Caco-2 (cell line): ENCODE results near the gene PYDC2. TPM values are rescaled to one million over a fixed set of nuclear protein-coding genes. Genes with fewer than 3 reads are reported as not detected.

Experiments
- BruUV-seq: library from RNA; stranded (reverse); fragments of 400-500 nt; replicated peaks from 2 replicates; lab custom pipeline; 2021; lab: Mats Ljungman, UMichigan
- CTCF ChIA-PET: fragments of 300-600 bp; sonication (Branson Sonifier 250); formaldehyde crosslinking; loops from one replicate; lab custom pipeline; 2022; ENCODE audit warnings: antibody characterized with exemption; lab: Charles Lee
- POLR2A ChIA-PET: fragments of 300-600 bp; sonication (Branson Sonifier 250); formaldehyde crosslinking; loops from one replicate; lab custom pipeline; 2022; ENCODE audit warnings: antibody characterized with exemption; lab: Charles Lee
- DNase-seq, 2 experiments: peaks; one replicate each; pipeline versions ENCODE4 v3.0.0 to v3.0.0-alpha.2; 2020 to 2022
- H3K27me3 ChIP-seq: replicated peaks from 2 replicates; pipeline ENCODE4 v1.6.0; 2011; ENCODE audit warnings: low read length; ENCODE audit not compliant: control insufficient read depth, insufficient read depth
- H3K36me3 ChIP-seq: 2 replicates; pipeline ENCODE4 v1.5.1; 2011; ENCODE audit warnings: low read length; ENCODE audit not compliant: control insufficient read depth, insufficient read depth
- H3K4me1 ChIP-seq: fragments of 250-450 bp; sonication (Bioruptor Pico); 2 replicates; pipeline ENCODE4 v1.5.1; 2020; ENCODE audit warnings: mild to moderate bottlenecking
- H3K4me3 ChIP-seq: 2 replicates; pipeline ENCODE4 v1.5.1; 2011; ENCODE audit warnings: low read depth, mild to moderate bottlenecking, control low read depth, low read length
- H3K9me3 ChIP-seq: fragments of 250-450 bp; sonication (Bioruptor Pico); 2 replicates; pipeline ENCODE4 v1.5.1; 2020; ENCODE audit warnings: mild to moderate bottlenecking, moderate library complexity
- H3K27ac Mint-ChIP-seq: one replicate; pipeline ENCODE4 v1.8.0; 2022; ENCODE audit warnings: mixed read lengths; ENCODE audit not compliant: unreplicated experiment
- H3K27me3 Mint-ChIP-seq: one replicate; pipeline ENCODE4 v1.8.0; 2022; ENCODE audit warnings: mixed read lengths; ENCODE audit not compliant: insufficient read depth, unreplicated experiment
- H3K36me3 Mint-ChIP-seq: one replicate; pipeline ENCODE4 v1.8.0; 2022; ENCODE audit warnings: mild to moderate bottlenecking, mixed read lengths; ENCODE audit not compliant: insufficient read depth, unreplicated experiment
- H3K4me1 Mint-ChIP-seq: one replicate; pipeline ENCODE4 v1.8.0; 2022; ENCODE audit warnings: low read depth, mixed read lengths; ENCODE audit not compliant: unreplicated experiment
- H3K4me3 Mint-ChIP-seq: one replicate; pipeline ENCODE4 v1.8.0; 2022; ENCODE audit warnings: mild to moderate bottlenecking, moderate library complexity, mixed read lengths; ENCODE audit not compliant: unreplicated experiment
- H3K9me3 Mint-ChIP-seq: one replicate; pipeline ENCODE4 v1.8.0; 2022; ENCODE audit warnings: mixed read lengths; ENCODE audit not compliant: unreplicated experiment
- CTCF ChIP-seq, 2 experiments: fragments of 200-600 bp in 1 of 2; IDR thresholded peaks; 1 replicate in 1 of 2; 2 replicates in 1 of 2; pipeline versions ENCODE4 v1.5.1 to v1.8.0; 2011 to 2022; ENCODE audit warnings: antibody characterized with exemption in 1 of 2, control low read depth in 1 of 2, inconsistent platforms in 1 of 2, low read depth in 1 of 2, low read length in 1 of 2, mild to moderate bottlenecking in 1 of 2, moderate library complexity in 1 of 2; ENCODE audit not compliant: insufficient read depth in 1 of 2, severe bottlenecking in 1 of 2, unreplicated experiment in 1 of 2
- intact Hi-C: fragments of 100-400 bp; cut with micrococcal nuclease; formaldehyde crosslinking; loops from one replicate; pipeline ENCODE4 v1.10.0; 2022; ENCODE audit not compliant: unreplicated experiment
- total RNA-seq: library from RNA; stranded (reverse); gene quantifications from 2 replicates; pipeline ENCODE4 v1.2.3, GENCODE V29; 2022

Gene PYDC2
- total RNA-seq, 1 experiment from 2014 or later: not detected

DNA sequence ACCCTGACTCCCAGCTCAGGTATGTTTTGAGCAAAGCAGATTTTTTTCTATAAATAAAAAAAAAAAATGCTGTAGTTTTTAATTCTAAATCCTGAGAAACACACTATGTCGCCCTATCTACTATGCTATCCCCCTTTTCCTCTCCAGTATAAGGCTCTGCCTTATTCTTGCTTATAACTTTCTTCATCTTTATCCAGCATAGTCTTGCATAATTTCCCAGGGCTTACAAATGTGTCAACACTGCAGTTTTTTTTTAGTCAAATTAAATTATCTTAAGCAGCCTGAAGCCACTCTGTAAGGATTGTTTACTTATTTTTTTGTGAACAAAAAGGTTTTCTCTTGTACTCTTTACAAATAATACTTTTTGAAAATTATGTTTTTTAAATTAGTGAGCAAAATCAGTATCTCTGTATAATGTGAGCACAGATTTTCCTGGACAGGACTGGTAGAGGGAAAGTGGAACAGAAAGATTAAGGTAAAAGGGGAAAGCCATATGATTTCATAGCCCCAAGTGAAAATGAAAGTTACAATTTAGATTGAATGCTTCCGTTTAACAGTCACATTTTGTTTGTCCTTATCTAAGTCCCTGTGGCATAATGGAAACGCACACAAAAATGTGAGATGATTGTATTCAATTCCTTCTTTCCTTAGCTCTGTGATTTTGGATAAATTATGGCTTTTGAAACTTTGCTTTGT, 5.6 kb upstream of the PYDC2 start:
- Mint-ChIP-seq H3K9me3 (peaks cover 9% of the 10 kb centered on the region), H3K27ac (no peak overlapping the region), H3K4me3 (no peak overlapping the region), H3K36me3 (no peaks in the 10 kb centered on the region), H3K4me1 (no peaks in the 10 kb centered on the region), H3K27me3 (no peaks in the 10 kb centered on the region)
- no peak for TF ChIP-seq CTCF (IDR thresholded peaks at IDR 0.05; ENCODE audit: insufficient read depth in 1 of 2, low read depth in 1 of 2, low read length in 1 of 2, severe bottlenecking in 1 of 2, unreplicated experiment in 1 of 2)
- H3K4me1 ChIP-seq: 0 out of 2 replicates have a peak, but pooled peaks cover 2% of the 10 kb centered on the region
- no peak for DNase-seq
- no TSS peak for BruUV-seq
- CTCF ChIA-PET: no interaction called here
- H3K9me3 ChIP-seq: no peaks in the 10 kb centered on the region
- intact Hi-C loops: no loop called here
- H3K4me3 ChIP-seq: no peak overlapping the region
- no peaks in the 10 kb centered on the region for H3K36me3 ChIP-seq
- POLR2A ChIA-PET: no interaction called here
- no peaks in the 10 kb centered on the region for H3K27me3 ChIP-seq

DNA sequence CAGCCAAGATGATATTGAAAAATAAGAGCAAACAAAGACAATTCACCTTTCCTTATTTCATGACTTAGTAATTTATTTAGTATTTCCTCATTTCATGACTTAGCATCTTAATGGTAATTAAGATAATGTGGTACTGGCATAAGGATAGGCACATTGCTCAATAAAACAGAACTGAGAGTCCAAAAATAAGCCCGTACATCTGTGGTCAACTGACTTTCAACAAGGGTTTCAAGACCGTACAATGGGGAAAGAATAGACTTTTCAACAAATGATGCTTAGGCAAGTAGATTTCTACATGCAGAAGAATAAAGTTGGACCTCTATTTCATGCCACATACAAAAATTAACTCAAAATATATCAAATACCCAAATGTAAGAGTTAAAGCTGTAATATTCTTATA, 603 bp upstream of the PYDC2 start:
- Histone ChIP-seq H3K4me1 (0 out of 2 replicates have a peak, but pooled peaks cover 2% of the 10 kb centered on the region), H3K27me3 (no peaks in the 10 kb centered on the region), H3K9me3 (no peaks in the 10 kb centered on the region), H3K36me3 (no peaks in the 10 kb centered on the region), H3K4me3 (no peak overlapping the region)
- H3K36me3 Mint-ChIP-seq: no peaks in the 10 kb centered on the region
- intact Hi-C loops: no loop called here
- no peak overlapping the region for H3K4me3 Mint-ChIP-seq
- no peak for DNase-seq
- TF ChIP-seq CTCF (IDR thresholded peaks at IDR 0.05; ENCODE audit: insufficient read depth in 1 of 2, low read depth in 1 of 2, low read length in 1 of 2, severe bottlenecking in 1 of 2, unreplicated experiment in 1 of 2): no peak
- H3K27ac Mint-ChIP-seq: no peak overlapping the region
- H3K4me1 Mint-ChIP-seq: no peaks in the 10 kb centered on the region
- ChIA-PET POLR2A (no interaction called here), CTCF (no interaction called here)
- H3K9me3 Mint-ChIP-seq: no peaks in the 10 kb centered on the region
- no peaks in the 10 kb centered on the region for H3K27me3 Mint-ChIP-seq
- BruUV-seq: no TSS peak

DNA sequence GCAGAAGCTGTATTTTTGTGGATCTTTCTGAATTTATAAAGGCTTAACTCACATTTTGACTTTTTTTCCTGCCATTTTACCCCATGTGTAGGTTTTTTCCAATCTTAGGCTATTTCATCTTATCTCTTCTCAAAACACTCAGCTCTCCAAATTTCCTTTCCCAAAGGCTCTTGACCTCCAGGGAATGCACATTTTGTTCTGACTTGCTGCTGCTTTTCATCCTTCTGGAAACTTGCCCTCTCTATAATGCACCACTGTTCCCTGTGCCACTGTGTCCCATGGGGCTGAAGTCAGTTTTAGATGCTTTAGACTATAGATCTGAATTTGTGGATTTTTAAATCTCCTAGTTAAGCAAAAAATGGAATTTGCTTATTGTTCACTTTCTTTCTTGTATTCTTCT, 9.1 kb downstream of the PYDC2 start:
- no TSS peak for BruUV-seq
- no peak overlapping the region for H3K4me3 ChIP-seq
- Mint-ChIP-seq H3K36me3 (no peaks in the 10 kb centered on the region), H3K27ac (no peak overlapping the region), H3K27me3 (no peaks in the 10 kb centered on the region), H3K9me3 (no peaks in the 10 kb centered on the region), H3K4me1 (no peaks in the 10 kb centered on the region), H3K4me3 (no peak overlapping the region)
- CTCF ChIA-PET: no interaction called here
- no peaks in the 10 kb centered on the region for H3K36me3 ChIP-seq
- no peaks in the 10 kb centered on the region for H3K27me3 ChIP-seq
- no peak for TF ChIP-seq CTCF (IDR thresholded peaks at IDR 0.05; ENCODE audit: insufficient read depth in 1 of 2, low read depth in 1 of 2, low read length in 1 of 2, severe bottlenecking in 1 of 2, unreplicated experiment in 1 of 2)
- POLR2A ChIA-PET: no interaction called here
- H3K9me3 ChIP-seq: no peaks in the 10 kb centered on the region
- peaks cover 10% of the 10 kb centered on the region for H3K4me1 ChIP-seq
- intact Hi-C loops: no loop called here
- no peak for DNase-seq
